ENCODE data around the gene DEXI. TPM values are rescaled to one million over a fixed set of nuclear protein-coding genes. Genes with fewer than 3 reads are reported as not detected.

DEXI gene
- total RNA-seq, 1 experiment from 2014 or later: 23.7 TPM

DNA sequence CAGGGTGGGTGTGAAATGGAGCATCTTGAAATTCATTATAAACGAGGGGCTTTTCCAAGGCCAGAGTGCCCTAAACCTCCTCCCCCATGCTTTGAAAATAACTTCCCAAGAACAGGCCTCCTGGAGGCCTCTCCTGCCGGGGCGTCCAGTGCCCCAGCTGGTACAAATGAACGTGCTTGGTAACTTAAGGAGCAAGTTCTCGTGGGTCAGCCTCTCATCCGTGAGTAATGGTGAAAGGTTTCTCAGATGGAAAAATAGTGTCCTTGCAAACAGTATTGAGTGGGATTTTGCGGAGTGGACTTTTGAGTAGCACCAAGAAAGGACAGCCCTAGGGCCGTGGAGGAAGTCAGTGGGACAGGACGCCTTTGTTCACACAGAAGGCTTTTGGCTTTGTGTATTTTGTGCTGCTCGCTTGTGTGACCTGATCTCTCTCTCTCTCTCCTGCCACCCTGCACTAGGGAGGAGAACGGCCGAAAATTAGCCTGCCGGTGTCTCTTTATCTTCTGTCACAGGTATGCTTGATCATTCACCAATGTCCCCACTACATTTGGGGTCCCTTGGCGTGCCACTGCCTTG lies 36.7 kb upstream of the DEXI start:
- TF ChIP-seq CTCF (IDR thresholded peaks at IDR 0.05; ENCODE audit: insufficient read depth in 1 of 2, low read depth in 1 of 2, low read length in 1 of 2, severe bottlenecking in 1 of 2, unreplicated experiment in 1 of 2): no peak
- no TSS peak for BruUV-seq (replicated peaks)
- Histone ChIP-seq H3K9me3 (no peaks in the 10 kb centered on the region), H3K4me3 (ENCODE audit: low read depth, low read length) (no peak overlapping the region), H3K36me3 (ENCODE audit: control insufficient read depth, insufficient read depth, low read length) (no peaks in the 10 kb centered on the region; the same call in 1 of the 2 replicates), H3K27me3 (replicated peaks; ENCODE audit: control insufficient read depth, insufficient read depth, low read length) (no peaks in the 10 kb centered on the region), H3K4me1 (no peaks in the 10 kb centered on the region)
- H3K36me3 Mint-ChIP-seq (ENCODE audit: insufficient read depth, unreplicated experiment): peaks cover 6% of the 10 kb centered on the region
- DNase-seq: no peak
- intact Hi-C loops (cut with micrococcal nuclease; ENCODE audit: unreplicated experiment): no loop called here
- ChIA-PET CTCF (no interaction called here), POLR2A (no interaction called here)
- H3K9me3 Mint-ChIP-seq (ENCODE audit: unreplicated experiment): no peaks in the 10 kb centered on the region
- no peaks in the 10 kb centered on the region for H3K4me1 Mint-ChIP-seq (ENCODE audit: low read depth, unreplicated experiment)
- H3K27ac Mint-ChIP-seq (ENCODE audit: unreplicated experiment): no peak overlapping the region
- no peaks in the 10 kb centered on the region for H3K27me3 Mint-ChIP-seq (ENCODE audit: insufficient read depth, unreplicated experiment)
- H3K4me3 Mint-ChIP-seq (ENCODE audit: unreplicated experiment): no peak overlapping the region

- ChIA-PET POLR2A (no interaction called here), CTCF (interaction anchor here (0.7 kb wide), 1 partner anchor 278 kb away, joined by 3 read pairs; the partner anchor contains the start of gene SOCS1)
- H3K9me3 Mint-ChIP-seq (ENCODE audit: unreplicated experiment): no peaks in the 10 kb centered on the region
- Histone ChIP-seq H3K4me3 (ENCODE audit: low read depth, low read length) (no peak overlapping the region), H3K9me3 (no peaks in the 10 kb centered on the region), H3K27me3 (replicated peaks; ENCODE audit: control insufficient read depth, insufficient read depth, low read length) (no peaks in the 10 kb centered on the region), H3K36me3 (ENCODE audit: control insufficient read depth, insufficient read depth, low read length) (no peaks in the 10 kb centered on the region; the same call in 1 of the 2 replicates), H3K4me1 (no peaks in the 10 kb centered on the region)
- TF ChIP-seq CTCF (IDR thresholded peaks at IDR 0.05; ENCODE audit: insufficient read depth in 1 of 2, low read depth in 1 of 2, low read length in 1 of 2, severe bottlenecking in 1 of 2, unreplicated experiment in 1 of 2): no peak
- no peaks in the 10 kb centered on the region for H3K4me1 Mint-ChIP-seq (ENCODE audit: low read depth, unreplicated experiment)
- H3K27me3 Mint-ChIP-seq (ENCODE audit: insufficient read depth, unreplicated experiment): no peaks in the 10 kb centered on the region
- intact Hi-C loops (cut with micrococcal nuclease; ENCODE audit: unreplicated experiment): no loop called here
- H3K27ac Mint-ChIP-seq (ENCODE audit: unreplicated experiment): no peak overlapping the region
- no peak overlapping the region for H3K4me3 Mint-ChIP-seq (ENCODE audit: unreplicated experiment)
- peaks cover 8% of the 10 kb centered on the region for H3K36me3 Mint-ChIP-seq (ENCODE audit: insufficient read depth, unreplicated experiment)
- no TSS peak for BruUV-seq (replicated peaks)
- DNase-seq: no peak
These were observed 35.9 kb upstream of the DEXI start for GRCh38 chr16:10978124-10978523.

- POLR2A ChIA-PET: no interaction called here
- Mint-ChIP-seq H3K27me3 (ENCODE audit: insufficient read depth, unreplicated experiment) (no peaks in the 10 kb centered on the region), H3K36me3 (ENCODE audit: insufficient read depth, unreplicated experiment) (peaks cover 12% of the 10 kb centered on the region), H3K27ac (ENCODE audit: unreplicated experiment) (no peak overlapping the region), H3K4me3 (ENCODE audit: unreplicated experiment) (no peak overlapping the region), H3K4me1 (ENCODE audit: low read depth, unreplicated experiment) (no peaks in the 10 kb centered on the region), H3K9me3 (ENCODE audit: unreplicated experiment) (no peaks in the 10 kb centered on the region)
- BruUV-seq (replicated peaks): no TSS peak
- Histone ChIP-seq H3K27me3 (replicated peaks; ENCODE audit: control insufficient read depth, insufficient read depth, low read length) (no peaks in the 10 kb centered on the region), H3K36me3 (ENCODE audit: control insufficient read depth, insufficient read depth, low read length) (no peaks in the 10 kb centered on the region; the same call in 1 of the 2 replicates), H3K4me3 (ENCODE audit: low read depth, low read length) (no peak overlapping the region), H3K4me1 (0 out of 2 replicates have a peak, but pooled peaks cover 1% of the 10 kb centered on the region), H3K9me3 (no peaks in the 10 kb centered on the region)
- CTCF ChIA-PET: no interaction called here
- no peak for TF ChIP-seq CTCF (IDR thresholded peaks at IDR 0.05; ENCODE audit: insufficient read depth in 1 of 2, low read depth in 1 of 2, low read length in 1 of 2, severe bottlenecking in 1 of 2, unreplicated experiment in 1 of 2)
- intact Hi-C loops (cut with micrococcal nuclease; ENCODE audit: unreplicated experiment): no loop called here
- DNase-seq: no peak
These were observed 34.4 kb upstream of the DEXI start for GRCh38 chr16:10976634-10977033.

Data from Caco-2 (cell line).